ENCODE results near the gene ABHD2. TPM values are rescaled to one million over a fixed set of nuclear protein-coding genes. Genes with fewer than 3 reads are reported as not detected.

The ABHD2 gene
- total RNA-seq, 4 donors from 2014 or later = 53.3 to 110 (median 68.6) TPM

GRCh38 chr15:89157061-89157460, 68.8 kb downstream of the ABHD2 start:
- no peak for ATAC-seq (ENCODE audit: low FRiP score)
- DNase-seq (ENCODE audit: low spot score) = no peak
- TF ChIP-seq, protein P1, sequence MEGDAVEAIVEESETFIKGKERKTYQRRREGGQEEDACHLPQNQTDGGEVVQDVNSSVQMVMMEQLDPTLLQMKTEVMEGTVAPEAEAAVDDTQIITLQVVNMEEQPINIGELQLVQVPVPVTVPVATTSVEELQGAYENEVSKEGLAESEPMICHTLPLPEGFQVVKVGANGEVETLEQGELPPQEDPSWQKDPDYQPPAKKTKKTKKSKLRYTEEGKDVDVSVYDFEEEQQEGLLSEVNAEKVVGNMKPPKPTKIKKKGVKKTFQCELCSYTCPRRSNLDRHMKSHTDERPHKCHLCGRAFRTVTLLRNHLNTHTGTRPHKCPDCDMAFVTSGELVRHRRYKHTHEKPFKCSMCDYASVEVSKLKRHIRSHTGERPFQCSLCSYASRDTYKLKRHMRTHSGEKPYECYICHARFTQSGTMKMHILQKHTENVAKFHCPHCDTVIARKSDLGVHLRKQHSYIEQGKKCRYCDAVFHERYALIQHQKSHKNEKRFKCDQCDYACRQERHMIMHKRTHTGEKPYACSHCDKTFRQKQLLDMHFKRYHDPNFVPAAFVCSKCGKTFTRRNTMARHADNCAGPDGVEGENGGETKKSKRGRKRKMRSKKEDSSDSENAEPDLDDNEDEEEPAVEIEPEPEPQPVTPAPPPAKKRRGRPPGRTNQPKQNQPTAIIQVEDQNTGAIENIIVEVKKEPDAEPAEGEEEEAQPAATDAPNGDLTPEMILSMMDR (IDR thresholded peaks at IDR 0.05) = no peak

DNA sequence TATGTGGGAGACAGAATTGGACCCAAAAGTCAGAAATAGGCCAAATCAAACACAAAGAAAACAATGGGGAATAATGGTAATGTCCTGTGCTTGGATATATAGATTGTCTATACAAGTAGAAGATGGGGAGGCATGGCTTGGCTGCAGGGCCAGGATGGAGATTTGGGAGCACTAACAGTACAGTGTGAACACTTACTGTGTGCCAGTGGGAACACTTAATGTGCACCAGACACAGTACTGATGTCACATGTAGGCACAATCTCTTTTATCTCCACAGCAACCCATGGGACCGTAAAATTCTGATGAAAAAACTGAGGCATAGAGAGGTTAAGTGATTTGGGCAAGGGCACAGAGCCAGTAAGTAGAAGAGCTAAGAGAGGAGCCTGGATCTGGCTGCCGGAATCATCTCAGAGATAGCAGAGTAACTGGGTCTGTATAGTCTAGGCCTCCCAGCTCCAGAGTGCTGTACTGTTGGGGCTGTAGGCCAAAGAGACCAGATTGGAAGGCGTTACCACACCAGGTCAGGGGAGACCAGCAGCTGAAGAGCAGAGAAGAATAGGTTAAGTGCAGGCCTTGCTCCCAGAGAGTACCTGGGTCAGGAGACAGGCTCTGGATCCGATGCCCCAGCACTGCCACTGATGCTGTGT, 69.8 kb downstream of the ABHD2 start:
- DNase-seq (ENCODE audit: low spot score) (no peak), ATAC-seq (ENCODE audit: low FRiP score) (no peak)
- TF ChIP-seq, protein P1 (IDR thresholded peaks at IDR 0.05) = no peak

DNA sequence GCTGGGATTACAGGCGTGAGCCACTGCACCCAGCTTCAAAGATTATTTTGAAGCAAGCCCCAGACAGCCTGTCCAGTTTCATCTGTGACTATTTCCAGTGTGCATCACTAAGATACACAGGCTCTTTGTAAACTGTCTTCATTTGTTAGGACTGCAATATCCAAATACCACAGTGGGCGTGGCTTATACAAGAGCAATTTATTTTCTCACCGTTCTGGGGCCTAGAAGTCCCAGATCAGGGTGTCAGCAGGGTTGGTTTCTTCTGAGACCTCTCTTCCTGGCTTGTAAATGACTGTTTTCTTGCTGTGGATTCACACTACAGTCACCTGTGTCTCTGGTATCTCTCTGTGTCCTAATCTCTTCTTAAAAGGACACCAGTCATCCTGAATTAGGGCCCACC, 73.4 kb downstream of the ABHD2 start:
- no peak for DNase-seq (ENCODE audit: low spot score)
- no peak for ATAC-seq (ENCODE audit: low FRiP score)
- TF ChIP-seq, protein P1 (IDR thresholded peaks at IDR 0.05) = no peak

- TF ChIP-seq, protein P1 (IDR thresholded peaks at IDR 0.05) = no peak
- DNase-seq (ENCODE audit: low spot score) (no peak), ATAC-seq (ENCODE audit: low FRiP score) (no peak)
These were observed 75.2 kb downstream of the ABHD2 start for GRCh38 chr15:89163271-89164055.

DNA sequence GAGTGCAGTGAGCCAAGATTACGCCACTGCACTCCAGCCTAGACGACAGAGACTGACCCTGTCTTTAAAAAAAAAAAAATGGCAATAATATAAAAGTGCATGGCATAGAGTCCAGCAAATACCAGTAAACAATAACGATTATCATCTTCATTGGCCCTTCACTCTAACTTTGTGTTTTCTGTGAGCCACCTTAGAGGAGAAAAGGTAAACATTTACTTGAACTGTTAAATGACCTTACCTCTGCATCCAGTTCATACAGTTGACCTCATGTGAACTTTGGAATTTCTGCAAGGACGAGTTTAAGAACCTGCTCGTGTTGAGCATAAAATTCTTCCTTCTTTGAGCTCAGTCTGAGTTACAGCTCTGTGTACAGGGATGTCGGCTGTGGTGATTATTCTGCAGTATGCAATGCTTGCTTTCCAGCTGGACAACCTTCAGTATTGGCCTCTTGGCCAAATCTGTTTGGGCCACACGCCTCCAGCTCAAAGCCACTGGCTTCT, 76.5 kb downstream of the ABHD2 start:
- TF ChIP-seq, protein P1 (IDR thresholded peaks at IDR 0.05) = no peak
- DNase-seq (ENCODE audit: low spot score) (no peak), ATAC-seq (ENCODE audit: low FRiP score) (no peak)

DNA sequence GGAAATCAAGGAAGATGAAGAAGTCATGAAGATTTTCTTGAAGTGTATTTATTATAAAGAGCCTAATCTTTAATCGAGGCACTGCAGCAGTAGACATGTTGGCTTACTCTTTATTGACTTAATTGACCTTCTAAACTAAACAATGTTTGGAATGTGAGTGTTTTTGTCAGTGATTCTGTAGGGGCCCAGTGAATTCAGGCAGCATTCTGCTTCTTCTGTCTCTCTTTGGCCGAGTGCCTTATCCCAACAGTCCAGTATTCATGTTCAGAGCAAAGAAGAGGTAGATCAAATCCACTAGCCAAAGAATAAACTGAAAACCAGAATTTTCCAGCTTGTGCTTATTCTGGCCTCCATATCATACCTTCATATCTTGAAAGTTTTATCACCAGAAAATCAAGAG, 77.4 kb downstream of the ABHD2 start:
- TF ChIP-seq, protein P1 (IDR thresholded peaks at IDR 0.05) = no peak
- no peak for ATAC-seq (ENCODE audit: low FRiP score)
- DNase-seq (ENCODE audit: low spot score) = no peak

Measured in omental fat pad (tissue), 4 donors.